ENCODE measurements around the gene LEO1. TPM values are rescaled to one million over a fixed set of nuclear protein-coding genes. Genes with fewer than 3 reads are reported as not detected.

The LEO1 gene
- total and polyA plus RNA-seq, 2 of the 13 experiments (the other 11 are each of a cell fraction or from before 2014, with no cell fraction given): 17.0 to 60.3 TPM

GRCh38 chr15:52008698-52009434 lies 37.3 kb upstream of the LEO1 start (continued):
- TF ChIP-seq ZNF800 (CRISPR knock-in tag; IDR thresholded peaks at IDR 0.05) (peak; percentile 74; the same call in 1 of the 2 replicates), DRAP1 (CRISPR knock-in tag; IDR thresholded peaks at IDR 0.05) (peak; percentile 82; the same call in 1 of the 2 replicates), CAMTA2 (CRISPR knock-in tag; IDR thresholded peaks at IDR 0.05; ENCODE audit: borderline replicate concordance) (no peak), ATM (IDR thresholded peaks at IDR 0.05; ENCODE audit: borderline replicate concordance) (no peak), ISL2 (CRISPR knock-in tag; IDR thresholded peaks at IDR 0.05) (peak; percentile 88), ZNF30 (CRISPR knock-in tag; IDR thresholded peaks at IDR 0.05) (no peak), ZNF530 (CRISPR knock-in tag; IDR thresholded peaks at IDR 0.05; ENCODE audit: low read depth) (no peak), ZBTB26 (CRISPR knock-in tag; IDR thresholded peaks at IDR 0.05; ENCODE audit: borderline replicate concordance) (no peak), ZNF10 (CRISPR knock-in tag; IDR thresholded peaks at IDR 0.05; ENCODE audit: borderline replicate concordance, low read depth) (no peak), ZNF253 (CRISPR knock-in tag; IDR thresholded peaks at IDR 0.05; ENCODE audit: borderline replicate concordance) (no peak), ZNF747 (CRISPR knock-in tag; IDR thresholded peaks at IDR 0.05; ENCODE audit: borderline replicate concordance) (0 out of 2 replicates have a peak, but pooled peaks have one; percentile 47), ATAD3A (CRISPR knock-in tag; IDR thresholded peaks at IDR 0.05) (no peak), ZNF543 (CRISPR knock-in tag; IDR thresholded peaks at IDR 0.05) (peak; percentile 40; the same call in 1 of the 2 replicates), PHF8 (CRISPR knock-in tag; IDR thresholded peaks at IDR 0.05) (no peak), GMEB2 (CRISPR knock-in tag; IDR thresholded peaks at IDR 0.05; ENCODE audit: low read depth) (no peak), ELF3 (CRISPR knock-in tag; IDR thresholded peaks at IDR 0.05) (peak; percentile 98), ZNF142 (CRISPR knock-in tag; IDR thresholded peaks at IDR 0.05) (peak; percentile 69), ARNTL (CRISPR knock-in tag; IDR thresholded peaks at IDR 0.05) (peak; percentile 81), SMAD9 (CRISPR knock-in tag; IDR thresholded peaks at IDR 0.05) (no peak)

Data from HepG2 (cell line).